Panc1 (cell line): ENCODE results near the gene PLET1. TPM values are rescaled to one million over a fixed set of nuclear protein-coding genes. Genes with fewer than 3 reads are reported as not detected.

Source experiments
- ATAC-seq: fragments of 200-7000 bp; cut with Tn5 transposase; 2 replicates; pipeline ENCODE4 v1.9.1; 2020; ENCODE audit warnings: mild to moderate bottlenecking, moderate library complexity
- BruUV-seq: library from RNA; stranded (reverse); fragments of 400-500 nt; replicated peaks from 2 replicates; lab custom pipeline; 2021; lab: Mats Ljungman, UMichigan
- CTCF ChIA-PET: fragments of 300-600 bp; sonication (Branson Sonifier 250); formaldehyde crosslinking; loops from one replicate; lab custom pipeline; 2022; ENCODE audit warnings: antibody characterized with exemption; lab: Charles Lee
- POLR2A ChIA-PET: fragments of 300-600 bp; sonication (Branson Sonifier 250); formaldehyde crosslinking; loops from one replicate; lab custom pipeline; 2022; ENCODE audit warnings: antibody characterized with exemption; lab: Charles Lee
- DNase-seq: peaks from one replicate; pipeline ENCODE4 v3.0.0-alpha.2; 2010; ENCODE audit warnings: low read depth, low spot score
- H3K27ac ChIP-seq: 2 replicates; pipeline ENCODE4 v1.5.1; 2011; ENCODE audit warnings: mild to moderate bottlenecking, low read length, inconsistent platforms
- H3K27me3 ChIP-seq: fragments of 200-500 bp; sonication (Bioruptor generic); 2 replicates; pipeline ENCODE4 v1.6.0; 2014; ENCODE audit warnings: low read length, inconsistent platforms; ENCODE audit not compliant: control insufficient read depth, insufficient read depth
- H3K36me3 ChIP-seq: fragments of 200-500 bp; sonication (Bioruptor generic); 2 replicates; pipeline ENCODE4 v1.5.1; 2014; ENCODE audit warnings: inconsistent platforms, mild to moderate bottlenecking, low read length, moderate library complexity; ENCODE audit not compliant: control insufficient read depth, insufficient read depth
- H3K4me1 ChIP-seq: 2 replicates; pipeline ENCODE4 v1.5.1; 2011; ENCODE audit warnings: inconsistent platforms, mild to moderate bottlenecking, low read length, moderate library complexity; ENCODE audit not compliant: control insufficient read depth, insufficient read depth
- H3K4me3 ChIP-seq, 2 experiments: 2 replicates each; pipeline ENCODE4 v1.5.1; 2011 to 2012; ENCODE audit warnings: low read depth in 2 of 2, low read length in 2 of 2, mild to moderate bottlenecking in 2 of 2, inconsistent platforms in 1 of 2, moderate library complexity in 1 of 2
- H3K9me3 ChIP-seq: fragments of 200-500 bp; sonication (Bioruptor generic); 2 replicates; pipeline ENCODE4 v1.5.1; 2014; ENCODE audit warnings: low read depth, mild to moderate bottlenecking, inconsistent platforms, low read length, moderate library complexity; ENCODE audit not compliant: control insufficient read depth, insufficient read depth
- POLR2AphosphoS5 ChIP-seq: IDR thresholded peaks from 2 replicates; pipeline ENCODE4 v1.6.1; 2012; ENCODE audit warnings: mild to moderate bottlenecking, low read depth, low read length, moderate library complexity
- SIN3A ChIP-seq: IDR thresholded peaks from 2 replicates; pipeline ENCODE4 v1.6.1; 2012; ENCODE audit warnings: low read depth, mild to moderate bottlenecking, low read length, moderate library complexity, borderline replicate concordance; ENCODE audit not compliant: insufficient read depth
- TCF7L2 ChIP-seq: IDR thresholded peaks from 2 replicates; pipeline ENCODE4 v1.6.1; 2011; ENCODE audit warnings: mild to moderate bottlenecking, low read depth, low read length, inconsistent platforms
- in situ Hi-C: cut with HindIII; loops from 2 replicates; pipeline ENCODE4 v1.10.0; 2016; ENCODE audit warnings: low sequenced_read_pairs, low pct_unique_long_range_greater_than_20kb
- intact Hi-C: fragments of 100-400 bp; cut with micrococcal nuclease; formaldehyde crosslinking; loops from one replicate; pipeline ENCODE4 v1.10.0; 2022; ENCODE audit not compliant: unreplicated experiment
- total RNA-seq: library from RNA; stranded (reverse); gene quantifications from one replicate; pipeline ENCODE4 v1.2.1, GENCODE V29; 2021; ENCODE audit not compliant: unreplicated experiment
- TF ChIP-seq, protein P1 (sequence below): fragments of 450-650 bp; IDR thresholded peaks from 2 replicates; pipeline ENCODE4 v1.5.1; 2017; ENCODE audit warnings: mild to moderate bottlenecking
- TF ChIP-seq, protein P2 (sequence below), 2 experiments: IDR thresholded peaks; 2 replicates each; pipeline ENCODE4 v1.6.1; 2011 to 2012; ENCODE audit warnings: low read depth in 2 of 2, control low read depth in 1 of 2, low read length in 1 of 2, mild to moderate bottlenecking in 1 of 2, moderate library complexity in 1 of 2; ENCODE audit not compliant: insufficient read depth in 1 of 2

The PLET1 gene
- total RNA-seq, 1 experiment from 2014 or later: not detected

DNA sequence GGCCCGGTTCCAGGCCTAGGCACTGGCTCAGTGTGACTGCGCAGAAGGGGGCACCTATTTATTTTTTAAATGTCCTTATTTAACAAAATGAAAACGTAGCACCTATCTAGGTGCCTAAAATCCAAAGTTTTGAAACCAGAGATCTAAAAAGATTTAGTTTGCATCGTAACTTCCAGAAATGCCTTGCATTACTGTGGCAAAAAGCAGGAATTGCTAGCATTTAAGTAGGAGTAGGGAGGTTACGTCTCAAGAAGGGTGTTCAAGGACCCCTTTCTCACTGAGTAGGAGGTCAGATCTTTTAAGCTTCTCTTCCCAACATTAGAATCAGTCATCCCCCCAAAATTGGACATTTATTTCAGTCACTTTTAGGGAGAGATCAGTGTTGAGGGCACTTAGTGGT lies 7.7 kb upstream of the PLET1 start:
- Histone ChIP-seq H3K27ac (no peak overlapping the region), H3K4me1 (no peaks in the 10 kb centered on the region), H3K27me3 (no peaks in the 10 kb centered on the region), H3K36me3 (no peaks in the 10 kb centered on the region), H3K9me3 (no peaks in the 10 kb centered on the region), H3K4me3 (no peak overlapping the region)
- no peak for ATAC-seq
- in situ Hi-C loops: no loop called here
- DNase-seq: no peak
- intact Hi-C loops: no loop called here
- TF ChIP-seq, protein P1, sequence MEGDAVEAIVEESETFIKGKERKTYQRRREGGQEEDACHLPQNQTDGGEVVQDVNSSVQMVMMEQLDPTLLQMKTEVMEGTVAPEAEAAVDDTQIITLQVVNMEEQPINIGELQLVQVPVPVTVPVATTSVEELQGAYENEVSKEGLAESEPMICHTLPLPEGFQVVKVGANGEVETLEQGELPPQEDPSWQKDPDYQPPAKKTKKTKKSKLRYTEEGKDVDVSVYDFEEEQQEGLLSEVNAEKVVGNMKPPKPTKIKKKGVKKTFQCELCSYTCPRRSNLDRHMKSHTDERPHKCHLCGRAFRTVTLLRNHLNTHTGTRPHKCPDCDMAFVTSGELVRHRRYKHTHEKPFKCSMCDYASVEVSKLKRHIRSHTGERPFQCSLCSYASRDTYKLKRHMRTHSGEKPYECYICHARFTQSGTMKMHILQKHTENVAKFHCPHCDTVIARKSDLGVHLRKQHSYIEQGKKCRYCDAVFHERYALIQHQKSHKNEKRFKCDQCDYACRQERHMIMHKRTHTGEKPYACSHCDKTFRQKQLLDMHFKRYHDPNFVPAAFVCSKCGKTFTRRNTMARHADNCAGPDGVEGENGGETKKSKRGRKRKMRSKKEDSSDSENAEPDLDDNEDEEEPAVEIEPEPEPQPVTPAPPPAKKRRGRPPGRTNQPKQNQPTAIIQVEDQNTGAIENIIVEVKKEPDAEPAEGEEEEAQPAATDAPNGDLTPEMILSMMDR: no peak
- TF ChIP-seq, protein P2, sequence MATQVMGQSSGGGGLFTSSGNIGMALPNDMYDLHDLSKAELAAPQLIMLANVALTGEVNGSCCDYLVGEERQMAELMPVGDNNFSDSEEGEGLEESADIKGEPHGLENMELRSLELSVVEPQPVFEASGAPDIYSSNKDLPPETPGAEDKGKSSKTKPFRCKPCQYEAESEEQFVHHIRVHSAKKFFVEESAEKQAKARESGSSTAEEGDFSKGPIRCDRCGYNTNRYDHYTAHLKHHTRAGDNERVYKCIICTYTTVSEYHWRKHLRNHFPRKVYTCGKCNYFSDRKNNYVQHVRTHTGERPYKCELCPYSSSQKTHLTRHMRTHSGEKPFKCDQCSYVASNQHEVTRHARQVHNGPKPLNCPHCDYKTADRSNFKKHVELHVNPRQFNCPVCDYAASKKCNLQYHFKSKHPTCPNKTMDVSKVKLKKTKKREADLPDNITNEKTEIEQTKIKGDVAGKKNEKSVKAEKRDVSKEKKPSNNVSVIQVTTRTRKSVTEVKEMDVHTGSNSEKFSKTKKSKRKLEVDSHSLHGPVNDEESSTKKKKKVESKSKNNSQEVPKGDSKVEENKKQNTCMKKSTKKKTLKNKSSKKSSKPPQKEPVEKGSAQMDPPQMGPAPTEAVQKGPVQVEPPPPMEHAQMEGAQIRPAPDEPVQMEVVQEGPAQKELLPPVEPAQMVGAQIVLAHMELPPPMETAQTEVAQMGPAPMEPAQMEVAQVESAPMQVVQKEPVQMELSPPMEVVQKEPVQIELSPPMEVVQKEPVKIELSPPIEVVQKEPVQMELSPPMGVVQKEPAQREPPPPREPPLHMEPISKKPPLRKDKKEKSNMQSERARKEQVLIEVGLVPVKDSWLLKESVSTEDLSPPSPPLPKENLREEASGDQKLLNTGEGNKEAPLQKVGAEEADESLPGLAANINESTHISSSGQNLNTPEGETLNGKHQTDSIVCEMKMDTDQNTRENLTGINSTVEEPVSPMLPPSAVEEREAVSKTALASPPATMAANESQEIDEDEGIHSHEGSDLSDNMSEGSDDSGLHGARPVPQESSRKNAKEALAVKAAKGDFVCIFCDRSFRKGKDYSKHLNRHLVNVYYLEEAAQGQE (IDR thresholded peaks at IDR 0.05; ENCODE audit: insufficient read depth in 1 of 2, low read depth in 2 of 2, low read length in 1 of 2): no peak
- TF ChIP-seq POLR2AphosphoS5: no peak
- TF ChIP-seq TCF7L2: no peak
- TF ChIP-seq SIN3A: no peak
- ChIA-PET CTCF (no interaction called here), POLR2A (interaction anchor here (0.6 kb wide), 1 partner anchor 24 kb away, joined by 5 read pairs; no protein-coding TSS in a partner anchor)
- BruUV-seq: no TSS peak

DNA sequence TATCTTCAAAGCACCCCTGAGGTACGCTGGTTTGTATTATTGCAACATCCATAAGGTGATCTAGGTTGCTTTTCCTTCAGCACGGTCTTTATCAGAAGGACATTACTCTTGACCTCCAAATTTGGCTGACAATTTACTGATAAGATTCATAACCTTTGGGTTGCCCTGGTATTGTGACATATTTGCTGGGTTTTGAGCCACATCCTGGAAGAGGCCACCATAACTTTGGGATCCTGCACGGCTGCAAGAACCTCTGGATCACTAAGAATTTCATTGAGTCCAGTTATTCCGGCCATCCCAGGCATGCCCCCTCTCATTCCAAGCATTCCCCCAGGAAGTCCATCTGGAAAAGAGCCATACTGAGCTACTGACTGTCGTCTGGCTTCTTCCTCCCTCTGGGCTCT lies 6.5 kb upstream of the PLET1 start:
- POLR2A ChIA-PET: no interaction called here
- TF ChIP-seq SIN3A (no peak), TCF7L2 (no peak), POLR2AphosphoS5 (no peak)
- TF ChIP-seq, protein P1: no peak
- TF ChIP-seq, protein P2 (IDR thresholded peaks at IDR 0.05; ENCODE audit: insufficient read depth in 1 of 2, low read depth in 2 of 2, low read length in 1 of 2): no peak
- intact Hi-C loops (no loop called here), in situ Hi-C loops (no loop called here)
- H3K36me3 ChIP-seq: no peaks in the 10 kb centered on the region
- no peak overlapping the region for H3K27ac ChIP-seq
- CTCF ChIA-PET: interaction anchor here (0.6 kb wide), 1 partner anchor 10 kb away, joined by 3 read pairs; no protein-coding TSS in a partner anchor
- DNase-seq (no peak), ATAC-seq (no peak)
- no TSS peak for BruUV-seq
- H3K4me3 ChIP-seq: no peak overlapping the region
- no peaks in the 10 kb centered on the region for H3K9me3 ChIP-seq
- H3K27me3 ChIP-seq: no peaks in the 10 kb centered on the region
- H3K4me1 ChIP-seq: no peaks in the 10 kb centered on the region
